ENCODE data around the gene ZSCAN29.

GRCh38 chr15:43325039-43325684 is 45.7 kb downstream of the ZSCAN29 start:
- no peak for TF ChIP-seq CTCF (IDR thresholded peaks at IDR 0.05; ENCODE audit: insufficient read depth, low read depth, low read length)
- no peak for TF ChIP-seq EZH2 (IDR thresholded peaks at IDR 0.05; ENCODE audit: insufficient read depth, low read length)

All from astrocyte (in vitro differentiated cells and primary cell).